HUES64 (cell line): ENCODE measurements around the gene PCDHB7. TPM values are rescaled to one million over a fixed set of nuclear protein-coding genes. Genes with fewer than 3 reads are reported as not detected.
"Not testable (repeated sequence)": the region's sequence is repeated elsewhere in the genome, so short reads cannot be mapped to it uniquely, and the experiment has no call there.

Source experiments
- H3K27ac ChIP-seq: 2 replicates; pipeline ENCODE4 v1.7.0; 2013; ENCODE audit warnings: low read depth, low read length, inconsistent platforms
- H3K27me3 ChIP-seq: 2 replicates; pipeline ENCODE4 v1.6.1; 2013; ENCODE audit warnings: mild to moderate bottlenecking, low read length; ENCODE audit not compliant: insufficient read depth
- H3K36me3 ChIP-seq: 2 replicates; pipeline ENCODE4 v1.6.1; 2013; ENCODE audit warnings: mild to moderate bottlenecking, low read length; ENCODE audit not compliant: insufficient read depth
- H3K4me1 ChIP-seq: 2 replicates; pipeline ENCODE4 v1.6.1; 2013; ENCODE audit warnings: mild to moderate bottlenecking, low read length, moderate library complexity; ENCODE audit not compliant: insufficient read depth
- H3K4me3 ChIP-seq: 2 replicates; pipeline ENCODE4 v1.5.1; 2013; ENCODE audit warnings: mild to moderate bottlenecking, low read length, moderate library complexity
- H3K9ac ChIP-seq: 2 replicates; pipeline ENCODE4 v1.6.1; 2013; ENCODE audit warnings: mild to moderate bottlenecking, low read depth, low read length
- H3K9me3 ChIP-seq: 2 replicates; pipeline ENCODE4 v1.6.1; 2013; ENCODE audit warnings: low read depth, low read length; ENCODE audit not compliant: insufficient read depth
- WGBS: fragments of 150-250, 120-280 bp; methylation state at CpG from one replicate; pipeline ENCODE4 v1.1.7; 2013; ENCODE audit warnings: missing lambda C conversion rate; 5-methylcytosine and 5-hydroxymethylcytosine counted together
- polyA plus RNA-seq, 2 experiments: library from polyadenylated mRNA; stranded (reverse); fragments of 50-300 nt; gene quantifications; one replicate each; pipeline ENCODE4 v1.2.3, GENCODE V29; 2013

The PCDHB7 gene
- 0.15 TPM for polyA plus RNA-seq (2013, experiment 1 of 2)
- polyA plus RNA-seq (2013, experiment 2 of 2), result 0.25 TPM

GRCh38 chr5:141172381-141173204 is at the start of gene PCDHB7:
Gene PCDHB7, plus strand, starts transcription at chr5:141172644. Its CDS starts 192 bp downstream, at chr5:141172836.
- Histone ChIP-seq H3K36me3 (no peaks in the 10 kb centered on the region), H3K27ac (no peak within 1 kb of the TSS), H3K9me3 (0 out of 2 replicates have a peak, but pooled peaks cover 2% of the 10 kb centered on the region), H3K9ac (no peak within 1 kb of the TSS), H3K4me3 (no peak within 1 kb of the TSS), H3K27me3 (no peaks in the 10 kb centered on the region), H3K4me1 (no peaks in the 10 kb centered on the region)
- 75% methylated on average over 19 of the region's 20 CpGs for WGBS

GRCh38 chr5:141123396-141124135 is 48.9 kb upstream of the PCDHB7 start:
- H3K27me3 ChIP-seq, H3K4me1 ChIP-seq, H3K4me3 ChIP-seq, H3K36me3 ChIP-seq, H3K9me3 ChIP-seq, H3K27ac ChIP-seq, H3K9ac ChIP-seq: not testable (repeated sequence)
- 96% methylated on average over 59 of the region's 73 CpGs for WGBS

- H3K36me3 ChIP-seq, result no peaks in the 10 kb centered on the region
- H3K27me3 ChIP-seq, result no peaks in the 10 kb centered on the region
- no peaks in the 10 kb centered on the region for H3K9me3 ChIP-seq
- WGBS, result 95% methylated on average over 1 of the region's 1 CpG
- no peak overlapping the region for H3K9ac ChIP-seq
- no peak overlapping the region for H3K27ac ChIP-seq
- H3K4me1 ChIP-seq, result no peaks in the 10 kb centered on the region; the same call in 1 of the 2 replicates
- no peak overlapping the region for H3K4me3 ChIP-seq
These were observed 45.1 kb upstream of the PCDHB7 start for GRCh38 chr5:141127305-141127704.

GRCh38 chr5:141135030-141135717 is 37.3 kb upstream of the PCDHB7 start, which contains the start of gene PCDHB5:
Gene PCDHB5, plus strand, starts transcription at chr5:141135206. Its CDS starts 229 bp downstream, at chr5:141135435.
- Histone ChIP-seq H3K9me3 (peaks cover 33% of the 10 kb centered on the region), H3K4me1 (no peaks in the 10 kb centered on the region), H3K4me3 (peak within 1 kb of the TSS; percentile 46), H3K27me3 (no peaks in the 10 kb centered on the region), H3K9ac (peak within 1 kb of the TSS; percentile 60; the same call in 1 of the 2 replicates), H3K27ac (no peak within 1 kb of the TSS), H3K36me3 (no peaks in the 10 kb centered on the region)
- WGBS, result 89% methylated on average over 22 of the region's 22 CpGs

GRCh38 chr5:141135718-141136266 is 36.7 kb upstream of the PCDHB7 start:
- H3K4me3 ChIP-seq, result peak overlapping the region; percentile 46; the same call in 1 of the 2 replicates
- no peaks in the 10 kb centered on the region for H3K27me3 ChIP-seq
- H3K4me1 ChIP-seq, result no peaks in the 10 kb centered on the region
- H3K36me3 ChIP-seq, result no peaks in the 10 kb centered on the region
- 95% methylated on average over 19 of the region's 19 CpGs for WGBS
- H3K9me3 ChIP-seq, result peaks cover 33% of the 10 kb centered on the region
- H3K27ac ChIP-seq, result no peak overlapping the region
- no peak overlapping the region for H3K9ac ChIP-seq

- H3K36me3 ChIP-seq, H3K27me3 ChIP-seq, H3K4me1 ChIP-seq, H3K9ac ChIP-seq, H3K27ac ChIP-seq, H3K4me3 ChIP-seq: not testable (repeated sequence)
- H3K9me3 ChIP-seq, result peaks cover 33% of the 10 kb centered on the region
- WGBS, result 97% methylated on average over 34 of the region's 34 CpGs
These were observed 35.1 kb upstream of the PCDHB7 start for GRCh38 chr5:141137346-141137745.

- Histone ChIP-seq H3K4me1 (no peaks in the 10 kb centered on the region), H3K9ac (no peak within 1 kb of the TSS), H3K4me3 (no peak within 1 kb of the TSS), H3K9me3 (peaks cover 9% of the 10 kb centered on the region; the same call in 1 of the 2 replicates), H3K27me3 (no peaks in the 10 kb centered on the region), H3K27ac (no peak within 1 kb of the TSS), H3K36me3 (no peaks in the 10 kb centered on the region)
- 88% methylated on average over 18 of the region's 18 CpGs for whole genome bisulfite sequencing
These were observed 22.6 kb upstream of the PCDHB7 start, which contains the start of gene PCDHB6 for GRCh38 chr5:141149812-141150211. Gene PCDHB6, plus strand, starts transcription at chr5:141150057. Its CDS starts 201 bp downstream, at chr5:141150258.

- WGBS, result 95% methylated on average over 33 of the region's 33 CpGs
- Histone ChIP-seq H3K27me3 (no peaks in the 10 kb centered on the region), H3K4me3 (no peak overlapping the region), H3K4me1 (no peaks in the 10 kb centered on the region), H3K9me3 (peaks cover 9% of the 10 kb centered on the region; the same call in 1 of the 2 replicates), H3K9ac (no peak overlapping the region), H3K36me3 (no peaks in the 10 kb centered on the region), H3K27ac (no peak overlapping the region)
These were observed 22.0 kb upstream of the PCDHB7 start for GRCh38 chr5:141150224-141150992.

GRCh38 chr5:141150993-141151325 is 21.5 kb upstream of the PCDHB7 start:
- Histone ChIP-seq H3K9ac (no peak overlapping the region), H3K4me1 (no peaks in the 10 kb centered on the region), H3K9me3 (peaks cover 9% of the 10 kb centered on the region; the same call in 1 of the 2 replicates), H3K36me3 (no peaks in the 10 kb centered on the region), H3K4me3 (no peak overlapping the region), H3K27me3 (no peaks in the 10 kb centered on the region), H3K27ac (no peak overlapping the region)
- WGBS, result 93% methylated on average over 13 of the region's 13 CpGs

- not testable (repeated sequence) for H3K4me1 ChIP-seq, H3K27me3 ChIP-seq, H3K27ac ChIP-seq, H3K4me3 ChIP-seq, H3K9ac ChIP-seq, H3K36me3 ChIP-seq
- peaks cover 14% of the 10 kb centered on the region for H3K9me3 ChIP-seq
- WGBS, result 97% methylated on average over 34 of the region's 41 CpGs
These were observed 20.8 kb upstream of the PCDHB7 start for GRCh38 chr5:141151632-141152031.
